Activated effector memory CD4-positive, alpha-beta T cell treated with anti-CD3 and anti-CD28 coated beads, Interleukin-2, amount 50 U/mL, for 16 hours (primary cell): Measurements from ENCODE around the gene CDK5R1.

Source experiments
- DNase-seq: peaks from one replicate; pipeline ENCODE4 v3.0.0-alpha.2; 2020

The CDK5R1 gene

DNA sequence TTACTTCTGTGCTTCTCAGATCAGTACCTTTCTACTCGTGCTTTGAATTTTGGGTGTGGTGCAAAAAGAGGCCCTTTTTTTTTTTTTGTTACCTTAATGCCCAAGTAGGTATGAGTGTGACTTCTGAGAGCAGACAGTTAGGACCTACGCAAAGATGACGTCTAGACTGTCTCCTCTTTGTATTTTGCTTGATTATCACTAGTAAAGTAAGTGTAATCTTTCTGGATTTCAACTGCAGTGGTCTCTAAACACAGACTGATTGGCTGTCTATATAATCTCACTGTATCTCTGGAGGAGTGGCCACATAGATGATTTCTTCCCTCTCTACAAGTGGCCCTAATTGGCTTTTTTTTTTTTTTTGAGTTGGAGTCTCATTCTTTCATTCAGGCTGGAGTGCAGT is 11.5 kb upstream of the CDK5R1 start:
- no peak for DNase-seq

DNA sequence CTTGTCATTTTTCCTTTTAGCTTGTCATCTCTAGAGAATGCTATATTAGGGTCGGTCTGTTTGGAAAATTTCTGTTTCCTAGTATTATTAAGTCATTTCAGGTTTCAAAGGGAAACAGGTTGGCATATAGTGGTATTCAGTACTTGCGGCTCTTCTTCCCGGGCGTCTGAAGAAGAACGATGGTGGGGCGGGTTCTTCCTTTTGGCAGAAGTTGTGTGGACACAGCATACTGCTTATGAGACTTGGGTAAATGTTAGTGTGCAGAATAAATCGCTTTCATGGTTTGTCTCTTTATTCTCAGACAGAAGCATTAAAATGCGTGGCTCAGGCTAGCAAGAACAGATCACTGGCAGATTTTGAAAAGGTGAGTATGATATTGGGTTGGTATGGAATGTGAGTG is 9.6 kb upstream of the CDK5R1 start:
- no peak for DNase-seq

DNA sequence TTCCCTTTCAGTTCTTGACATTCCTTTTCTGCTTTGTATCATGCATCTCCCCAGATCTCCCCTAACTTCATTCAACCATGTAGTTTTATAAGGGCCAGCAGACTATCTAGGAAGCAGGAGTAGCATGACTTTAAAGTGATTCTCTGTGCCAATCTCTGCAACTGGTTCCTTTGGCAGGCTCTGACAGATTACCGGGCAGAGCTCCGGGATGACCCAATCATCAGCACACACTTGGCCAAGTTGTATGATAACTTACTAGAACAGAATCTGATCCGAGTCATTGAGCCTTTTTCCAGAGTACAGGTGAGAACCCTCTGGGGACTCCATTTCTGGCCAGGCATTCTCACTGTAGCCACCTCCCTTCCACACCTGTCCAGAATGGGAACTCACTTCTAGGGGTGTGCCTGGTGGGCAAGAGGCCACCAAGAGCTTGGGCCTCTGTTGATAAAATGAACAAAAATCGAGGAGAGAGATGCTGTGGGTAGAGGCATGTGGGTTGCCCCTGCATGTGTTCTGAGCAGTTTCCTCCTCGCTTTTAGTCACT is 7.6 kb upstream of the CDK5R1 start:
- no peak for DNase-seq

GRCh38 chr17:32481193-32481592 is 5.6 kb upstream of the CDK5R1 start:
- DNase-seq, result no peak

GRCh38 chr17:32482568-32483320 is 4.0 kb upstream of the CDK5R1 start:
- DNase-seq, result no peak

- DNase-seq, result no peak
These were observed 3.3 kb upstream of the CDK5R1 start for GRCh38 chr17:32483451-32484019.

- no peak for DNase-seq
These were observed 2.7 kb upstream of the CDK5R1 start for GRCh38 chr17:32484041-32484461.

GRCh38 chr17:32484628-32485027 is 2.2 kb upstream of the CDK5R1 start:
- DNase-seq, result no peak

- DNase-seq, result no peak
These were observed 1.3 kb upstream of the CDK5R1 start for GRCh38 chr17:32485261-32486110.

- peak; percentile 90 for DNase-seq
These were observed 587 bp upstream of the CDK5R1 start for GRCh38 chr17:32486111-32486700.

DNA sequence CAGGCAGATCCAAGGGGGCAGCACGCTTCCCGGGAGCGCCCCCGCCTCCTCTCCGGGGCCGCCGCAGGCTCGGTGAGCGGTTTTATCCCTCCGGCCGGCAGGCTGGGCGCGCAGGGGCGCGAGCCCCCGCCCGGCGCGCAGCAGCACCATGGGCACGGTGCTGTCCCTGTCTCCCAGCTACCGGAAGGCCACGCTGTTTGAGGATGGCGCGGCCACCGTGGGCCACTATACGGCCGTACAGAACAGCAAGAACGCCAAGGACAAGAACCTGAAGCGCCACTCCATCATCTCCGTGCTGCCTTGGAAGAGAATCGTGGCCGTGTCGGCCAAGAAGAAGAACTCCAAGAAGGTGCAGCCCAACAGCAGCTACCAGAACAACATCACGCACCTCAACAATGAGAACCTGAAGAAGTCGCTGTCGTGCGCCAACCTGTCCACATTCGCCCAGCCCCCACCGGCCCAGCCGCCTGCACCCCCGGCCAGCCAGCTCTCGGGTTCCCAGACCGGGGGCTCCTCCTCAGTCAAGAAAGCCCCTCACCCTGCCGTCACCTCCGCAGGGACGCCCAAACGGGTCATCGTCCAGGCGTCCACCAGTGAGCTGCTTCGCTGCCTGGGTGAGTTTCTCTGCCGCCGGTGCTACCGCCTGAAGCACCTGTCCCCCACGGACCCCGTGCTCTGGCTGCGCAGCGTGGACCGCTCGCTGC is 832 bp downstream of the CDK5R1 start:
- DNase-seq, result peak; percentile 72

GRCh38 chr17:32488177-32488542 is 1.4 kb downstream of the CDK5R1 start:
- DNase-seq, result no peak

- no peak for DNase-seq
These were observed 1.9 kb downstream of the CDK5R1 start for GRCh38 chr17:32488604-32489180.

- DNase-seq, result no peak
These were observed 2.7 kb downstream of the CDK5R1 start for GRCh38 chr17:32489320-32490100.

DNA sequence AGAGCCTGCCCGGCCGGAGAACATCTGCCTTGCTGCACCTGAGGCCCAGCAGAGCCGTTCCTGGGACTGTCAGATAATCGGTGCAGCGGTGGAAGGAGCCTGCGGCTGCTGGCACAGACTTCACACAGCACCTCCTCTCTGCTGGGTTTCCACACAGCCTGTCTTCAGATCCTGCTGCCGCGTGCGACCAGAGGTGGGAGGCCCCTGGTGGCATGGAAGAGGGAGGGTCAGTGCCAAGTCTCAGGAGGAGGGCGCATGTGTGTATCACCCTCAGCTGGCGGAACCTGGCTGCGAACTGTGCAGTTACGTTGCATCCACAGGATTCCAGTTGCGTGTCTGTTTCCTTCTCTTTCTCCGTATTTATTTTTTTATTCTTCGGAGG is 3.3 kb downstream of the CDK5R1 start:
- DNase-seq, result no peak

GRCh38 chr17:32491371-32492263 is 4.8 kb downstream of the CDK5R1 start:
- DNase-seq, result peak; percentile 72

GRCh38 chr17:32492264-32492589 is 5.4 kb downstream of the CDK5R1 start:
- no peak for DNase-seq

- DNase-seq, result no peak
These were observed 6.0 kb downstream of the CDK5R1 start for GRCh38 chr17:32492648-32493289.

DNA sequence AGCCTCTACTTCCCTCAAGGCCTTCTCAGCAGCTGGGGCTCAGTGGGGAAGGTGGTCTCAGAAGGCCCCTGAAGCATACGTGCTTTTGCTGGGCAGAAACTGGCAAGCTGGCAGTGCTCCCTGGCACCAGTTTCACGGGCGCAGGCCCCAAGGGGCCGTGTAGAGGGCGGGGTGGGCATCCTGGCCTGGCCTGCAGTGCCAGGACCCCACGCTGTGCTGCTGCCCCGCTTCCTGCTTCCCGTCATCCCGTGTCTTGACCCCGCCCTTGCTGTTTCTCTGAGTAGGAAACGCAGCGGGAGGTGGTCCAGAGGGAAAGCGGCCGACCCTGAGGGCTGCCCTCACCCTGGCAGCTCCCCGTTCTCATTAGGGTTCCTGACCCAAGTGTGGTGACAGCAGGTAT is 6.8 kb downstream of the CDK5R1 start:
- no peak for DNase-seq

DNA sequence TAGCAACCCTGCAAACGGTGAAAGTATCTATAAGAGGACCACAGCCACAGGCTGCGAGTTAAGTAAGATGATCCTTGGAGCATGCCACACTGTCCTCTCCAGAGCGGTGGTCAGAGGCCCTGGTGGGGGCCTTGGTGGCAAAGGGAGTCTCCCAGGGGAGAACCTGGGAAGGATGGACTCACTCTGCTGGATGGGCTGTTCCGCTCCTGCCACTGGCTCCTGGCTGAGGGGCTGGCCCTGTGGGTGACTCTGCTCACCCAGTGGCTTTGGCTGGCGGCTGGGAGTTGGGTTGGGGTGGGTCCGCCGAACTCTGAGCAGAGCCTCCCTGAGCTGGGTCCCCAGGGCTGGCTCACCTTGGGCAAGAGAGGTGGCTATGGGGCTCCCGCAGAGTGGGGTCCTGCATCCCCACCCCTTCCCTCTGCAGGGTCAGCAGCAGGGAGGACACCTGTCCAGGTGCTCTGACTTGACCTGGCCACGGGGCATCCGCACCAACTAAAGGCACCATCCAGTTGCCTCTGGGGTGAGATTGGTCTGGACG is 7.3 kb downstream of the CDK5R1 start:
- no peak for DNase-seq
